ENCODE data around the gene NEURL4.

The NEURL4 gene

GRCh38 chr17:7295230-7296180 is 33.6 kb downstream of the NEURL4 start:
- no peak for DNase-seq

GRCh38 chr17:7294614-7295153 is 34.5 kb downstream of the NEURL4 start, which contains the start of gene YBX2:
YBX2 (minus strand) TSS chr17:7294639; CDS start chr17:7294500, 139 bp downstream.
- no peak for DNase-seq

- no peak for DNase-seq
These were observed 35.1 kb downstream of the NEURL4 start for GRCh38 chr17:7293816-7294613.

- DNase-seq, result no peak
These were observed 36.0 kb downstream of the NEURL4 start for GRCh38 chr17:7293159-7293558.

- DNase-seq, result no peak
These were observed 36.4 kb downstream of the NEURL4 start for GRCh38 chr17:7292729-7293128.

- no peak for DNase-seq
These were observed 36.9 kb downstream of the NEURL4 start for GRCh38 chr17:7292194-7292593.

- no peak for DNase-seq
These were observed 38.5 kb downstream of the NEURL4 start for GRCh38 chr17:7290685-7291084.

DNA sequence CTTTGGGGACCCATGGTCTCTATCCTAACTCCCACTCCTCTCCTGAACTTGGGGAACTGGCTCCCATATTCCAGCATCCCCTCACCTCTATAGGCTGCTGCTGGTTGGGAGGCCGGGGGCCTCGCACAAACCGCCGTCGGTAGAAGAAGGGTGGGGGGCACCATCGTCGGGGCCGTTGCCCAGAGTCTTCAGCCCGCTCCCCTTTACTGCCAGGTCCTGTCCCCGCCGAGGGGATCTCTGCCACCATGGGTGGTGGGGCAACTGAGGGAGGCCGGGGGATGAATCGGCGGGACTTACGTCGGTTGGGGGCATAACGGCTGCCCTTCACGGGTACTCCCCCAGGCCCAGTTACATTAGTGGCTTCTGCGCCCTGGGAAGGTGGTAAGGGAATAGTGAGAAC is 39.0 kb downstream of the NEURL4 start:
- no peak for DNase-seq

DNA sequence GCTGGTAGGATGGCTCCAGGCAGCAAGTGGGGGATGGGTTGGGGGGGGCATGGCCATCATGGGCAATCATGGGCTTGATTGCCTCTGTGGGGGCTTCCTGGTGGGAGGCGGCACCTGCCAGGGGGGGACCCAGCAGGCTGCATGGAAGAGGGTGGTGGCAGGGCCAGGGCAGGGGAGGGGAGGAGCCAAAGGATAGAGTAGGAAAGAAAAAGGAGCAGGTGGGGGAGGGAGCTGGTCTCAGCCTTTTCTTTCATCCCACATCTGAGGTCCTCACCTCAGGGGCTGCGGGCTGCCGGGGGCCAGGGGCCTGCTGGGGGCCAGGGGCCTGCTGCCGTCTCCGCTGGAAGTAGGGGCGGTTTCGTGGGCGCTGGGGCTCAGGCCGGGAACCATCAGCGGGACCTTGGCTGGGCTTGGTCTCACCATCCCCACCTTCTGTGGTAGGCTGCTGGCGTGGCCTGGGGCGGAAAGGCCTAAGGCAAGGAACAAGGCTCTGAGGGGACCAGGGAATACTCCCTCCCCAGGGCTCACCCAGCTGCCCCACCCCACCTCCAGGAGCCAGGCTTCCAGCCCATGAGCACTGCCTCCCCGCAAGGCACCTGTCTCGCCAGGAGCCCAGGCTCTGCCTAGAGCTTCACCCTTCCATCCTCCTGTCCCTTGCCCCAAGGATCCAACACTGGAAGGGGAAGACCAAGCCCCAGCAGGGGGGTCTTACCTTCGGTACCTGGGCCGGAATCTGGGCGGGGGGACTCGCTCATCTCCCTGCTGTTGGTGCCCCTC is 39.7 kb downstream of the NEURL4 start:
- DNase-seq, result no peak

DNA sequence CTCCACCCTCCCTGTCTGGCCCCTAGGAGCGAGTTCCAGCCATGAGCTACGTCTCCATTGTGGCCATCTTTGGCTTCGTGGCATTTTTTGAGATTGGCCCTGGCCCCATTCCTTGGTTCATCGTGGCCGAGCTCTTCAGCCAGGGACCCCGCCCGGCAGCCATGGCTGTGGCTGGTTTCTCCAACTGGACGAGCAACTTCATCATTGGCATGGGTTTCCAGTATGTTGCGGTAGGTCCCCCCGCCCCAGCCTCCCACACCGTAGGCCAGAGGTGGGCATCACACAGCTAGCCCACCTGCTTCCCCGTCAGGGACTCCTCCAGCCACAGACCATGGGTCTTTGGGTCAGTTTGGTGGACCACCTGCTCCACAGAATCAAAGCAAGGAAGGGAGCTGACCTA is 43.5 kb downstream of the NEURL4 start:
- no peak for DNase-seq

- DNase-seq, result no peak
These were observed 44.2 kb downstream of the NEURL4 start for GRCh38 chr17:7284911-7285310.

DNA sequence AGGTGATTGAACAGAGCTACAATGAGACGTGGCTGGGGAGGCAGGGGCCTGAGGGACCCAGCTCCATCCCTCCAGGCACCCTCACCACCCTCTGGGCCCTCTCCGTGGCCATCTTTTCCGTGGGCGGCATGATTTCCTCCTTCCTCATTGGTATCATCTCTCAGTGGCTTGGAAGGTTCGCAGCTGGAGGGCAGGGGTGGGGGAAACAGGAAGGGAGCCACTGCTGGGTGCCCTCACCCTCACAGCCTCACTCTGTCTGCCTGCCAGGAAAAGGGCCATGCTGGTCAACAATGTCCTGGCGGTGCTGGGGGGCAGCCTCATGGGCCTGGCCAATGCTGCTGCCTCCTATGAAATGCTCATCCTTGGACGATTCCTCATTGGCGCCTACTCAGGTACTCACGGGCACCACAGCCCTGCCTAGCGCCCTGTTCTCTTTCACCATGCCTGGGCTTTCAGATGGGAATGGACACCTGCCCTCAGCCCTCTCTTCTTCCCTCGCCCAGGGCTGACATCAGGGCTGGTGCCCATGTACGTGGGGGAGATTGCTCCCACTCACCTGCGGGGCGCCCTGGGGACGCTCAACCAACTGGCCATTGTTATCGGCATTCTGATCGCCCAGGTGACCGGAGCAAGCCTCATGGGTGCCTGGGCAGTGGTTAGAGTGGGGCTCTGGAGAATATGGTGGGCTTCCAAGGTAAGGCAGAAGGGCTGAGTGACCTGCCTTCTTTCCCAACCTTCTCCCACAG is 45.5 kb downstream of the NEURL4 start:
- DNase-seq, result peak; percentile 30

GRCh38 chr17:7282752-7283321 is 46.3 kb downstream of the NEURL4 start:
- DNase-seq, result peak; percentile 22

DNA sequence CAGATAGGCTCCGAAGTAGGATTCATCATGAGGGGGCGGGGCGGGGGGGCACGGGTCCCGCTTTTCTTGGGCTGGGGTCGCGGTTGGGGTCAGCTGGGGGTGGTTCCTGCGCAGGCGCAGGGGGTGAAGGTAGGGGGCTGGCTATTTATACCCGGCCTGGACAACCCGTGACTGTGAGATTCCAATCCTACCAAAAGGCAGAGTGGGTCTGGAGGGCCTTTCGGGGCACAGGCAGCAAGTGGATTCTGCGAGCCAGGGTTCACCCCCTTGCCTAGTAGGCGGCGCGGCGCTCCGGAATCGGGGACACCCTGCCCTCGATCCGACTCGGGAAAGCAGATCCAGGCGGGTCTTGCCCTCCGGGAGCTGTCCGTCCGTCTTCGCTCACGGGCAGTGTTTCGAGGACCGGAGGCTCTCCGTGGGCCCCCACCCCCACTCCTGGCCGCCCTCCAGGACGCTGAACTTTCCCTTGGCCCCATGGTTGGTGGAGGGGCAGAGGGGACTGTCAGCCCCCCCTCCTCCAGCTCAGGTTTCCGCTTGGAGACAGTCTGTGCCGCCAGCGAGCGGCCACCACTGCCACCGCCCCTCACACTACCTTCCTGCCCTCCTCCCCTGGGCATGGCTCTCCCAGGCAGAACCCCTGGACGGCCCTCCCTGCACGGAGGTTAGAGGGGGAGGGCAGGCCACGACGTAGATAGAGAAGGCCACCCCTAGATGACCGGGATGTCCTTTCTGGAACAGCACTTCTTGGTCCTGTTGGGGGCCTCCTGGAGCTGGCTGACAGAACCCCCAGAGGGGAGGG is 47.0 kb downstream of the NEURL4 start:
- DNase-seq, result no peak

GRCh38 chr17:7281074-7281952 is 47.8 kb downstream of the NEURL4 start, which contains the start of gene SLC2A4:
SLC2A4 (plus strand) TSS chr17:7281718; CDS start chr17:7281935, 217 bp downstream.
- DNase-seq, result peak; percentile 99

DNA sequence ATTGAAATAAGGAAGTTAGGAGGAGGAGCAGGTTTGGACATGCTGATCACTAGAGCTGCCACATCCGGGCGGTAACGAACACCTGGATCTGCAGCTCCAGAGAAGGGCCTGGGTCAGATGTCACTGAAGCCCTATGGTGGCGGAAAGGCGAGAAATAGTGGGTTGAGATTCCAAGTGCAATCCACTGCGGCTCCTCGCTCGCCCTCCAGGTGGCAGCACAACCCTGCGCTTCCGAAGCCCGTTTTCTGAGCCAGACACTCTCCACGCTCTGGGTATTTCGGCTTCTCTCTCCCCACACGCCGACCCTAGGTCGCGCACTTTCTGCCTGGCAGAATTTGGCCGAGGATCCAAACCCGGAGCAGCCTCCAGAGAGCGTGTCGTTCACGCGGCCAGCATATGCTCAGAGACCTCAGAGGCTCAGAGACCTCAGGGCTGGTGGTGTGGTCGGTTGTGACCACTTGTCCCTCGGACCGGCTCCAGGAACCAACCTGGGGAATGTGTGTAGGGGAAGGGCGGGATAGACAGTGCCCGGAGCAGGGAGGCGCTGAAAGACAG is 48.5 kb downstream of the NEURL4 start:
- peak; percentile 90 for DNase-seq

GRCh38 chr17:7279448-7279847 is 49.7 kb downstream of the NEURL4 start:
- no peak for DNase-seq

DNA sequence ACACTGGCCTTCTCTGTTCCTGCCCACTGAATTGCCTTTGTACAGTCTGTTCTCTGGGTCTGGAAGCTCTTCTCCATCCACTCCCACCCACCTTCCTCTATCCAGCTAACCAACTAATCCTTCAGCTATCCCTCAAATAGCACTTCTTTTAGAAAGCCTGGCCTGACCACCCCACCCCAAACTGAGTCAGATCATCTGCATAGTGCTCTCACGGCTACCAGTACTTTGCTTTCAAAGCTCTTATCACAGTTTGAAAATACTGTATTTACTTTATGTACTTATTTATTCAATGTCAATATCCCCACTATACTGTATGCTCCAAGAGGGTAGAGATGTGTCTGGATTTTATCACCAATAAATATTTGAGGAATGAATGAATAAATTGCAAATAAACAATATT is 62.4 kb downstream of the NEURL4 start:
- no peak for DNase-seq
